CD14-positive monocyte (primary cell): Measurements from ENCODE around the gene FCRLA. TPM values are rescaled to one million over a fixed set of nuclear protein-coding genes. Genes with fewer than 3 reads are reported as not detected.
A peak's percentile ranks its signal among the peaks of the same experiment; 100 is the strongest.

ENCODE experiments used
- DNase-seq, 3 donors: peaks; one replicate each; pipeline ENCODE4 v3.0.0-alpha.2; 2011 to 2022
- H2AFZ ChIP-seq: 2 replicates; pipeline ENCODE4 v1.6.0; 2012; ENCODE audit warnings: mild to moderate bottlenecking, low read depth, low read length, inconsistent platforms; ENCODE audit not compliant: insufficient read depth, poor library complexity, severe bottlenecking
- H3K27ac ChIP-seq, 2 donors: 1 replicate in 1 of 2; 2 replicates in 1 of 2; pipeline ENCODE4 v1.5.1; 2012 to 2013; ENCODE audit warnings: low read length in 2 of 2, control low read depth in 1 of 2, inconsistent platforms in 1 of 2, low read depth in 1 of 2, mild to moderate bottlenecking in 1 of 2
- H3K27me3 ChIP-seq, 2 donors: one replicate each; pipeline versions ENCODE4 v1.6.0 to v1.6.1; 2011 to 2013; ENCODE audit warnings: low read length in 2 of 2; ENCODE audit not compliant: control insufficient read depth in 2 of 2, insufficient read depth in 2 of 2
- H3K36me3 ChIP-seq, 2 donors: replicated peaks in 1 of 2; 1 replicate in 1 of 2; 2 replicates in 1 of 2; pipeline versions ENCODE4 v1.5.1 to v1.6.1; 2012 to 2013; ENCODE audit warnings: low read length in 2 of 2, control low read depth in 1 of 2, inconsistent platforms in 1 of 2, mild to moderate bottlenecking in 1 of 2; ENCODE audit not compliant: insufficient read depth in 2 of 2, control insufficient read depth in 1 of 2
- H3K4me1 ChIP-seq, 2 donors: 1 replicate in 1 of 2; 2 replicates in 1 of 2; pipeline versions ENCODE4 v1.5.1 to v1.6.1; 2012 to 2013; ENCODE audit warnings: low read length in 2 of 2, control low read depth in 1 of 2, inconsistent platforms in 1 of 2, mild to moderate bottlenecking in 1 of 2, moderate library complexity in 1 of 2; ENCODE audit not compliant: insufficient read depth in 2 of 2, control insufficient read depth in 1 of 2
- H3K4me2 ChIP-seq: replicated peaks from 2 replicates; pipeline ENCODE3; 2012; ENCODE audit warnings: low read length, moderate library complexity, mild to moderate bottlenecking; ENCODE audit not compliant: poor library complexity, severe bottlenecking; ENCODE audit errors: extremely low read depth
- H3K4me3 ChIP-seq, 3 experiments: fragments of 200-600 bp in 1 of 3; sonication (generic) in 1 of 3; replicated peaks in 1 of 3; 1 replicate in 2 of 3; 2 replicates in 1 of 3; pipeline ENCODE4 v1.5.1; 2011 to 2013; ENCODE audit warnings: low read length in 3 of 3, mild to moderate bottlenecking in 3 of 3, control low read depth in 2 of 3, low read depth in 2 of 3, inconsistent platforms in 1 of 3, moderate library complexity in 1 of 3
- H3K79me2 ChIP-seq: 2 replicates; pipeline ENCODE4 v1.6.0; 2012; ENCODE audit warnings: mild to moderate bottlenecking, control low read depth, inconsistent platforms, low read length, moderate library complexity; ENCODE audit not compliant: insufficient read depth
- H3K9ac ChIP-seq: 2 replicates; pipeline ENCODE4 v1.6.0; 2017; ENCODE audit warnings: low read length, mild to moderate bottlenecking; ENCODE audit not compliant: insufficient read depth, poor library complexity, severe bottlenecking
- H3K9me3 ChIP-seq, 2 donors: replicated peaks in 1 of 2; 1 replicate in 1 of 2; 2 replicates in 1 of 2; pipeline versions ENCODE4 v1.5.1 to v1.6.1; 2012 to 2013; ENCODE audit warnings: low read length in 2 of 2, control low read depth in 1 of 2; ENCODE audit not compliant: control insufficient read depth in 1 of 2, insufficient read depth in 1 of 2
- H4K20me1 ChIP-seq: 2 replicates; pipeline ENCODE4 v1.6.0; 2012; ENCODE audit warnings: mild to moderate bottlenecking, low read length, control low read depth, moderate library complexity; ENCODE audit not compliant: insufficient read depth
- H3K27ac Mint-ChIP-seq, 7 donors: one replicate each; pipeline ENCODE4 v1.8.0; 2020; ENCODE audit warnings: mild to moderate bottlenecking in 7 of 7, mixed read lengths in 7 of 7, moderate library complexity in 6 of 7, inconsistent platforms in 2 of 7
- H3K27me3 Mint-ChIP-seq, 3 donors: one replicate each; pipeline ENCODE4 v1.8.0; 2021 to 2022; ENCODE audit warnings: low read depth in 3 of 3, mild to moderate bottlenecking in 3 of 3, mixed read lengths in 3 of 3, moderate library complexity in 3 of 3, inconsistent platforms in 1 of 3
- H3K36me3 Mint-ChIP-seq, 2 donors: one replicate each; pipeline ENCODE4 v1.8.0; 2020; ENCODE audit warnings: mixed read lengths in 2 of 2, inconsistent platforms in 1 of 2, mild to moderate bottlenecking in 1 of 2
- H3K4me1 Mint-ChIP-seq: one replicate; pipeline ENCODE4 v1.8.0; 2020; ENCODE audit warnings: mild to moderate bottlenecking, mixed read lengths
- H3K4me3 Mint-ChIP-seq, 2 donors: one replicate each; pipeline ENCODE4 v1.8.0; 2020; ENCODE audit warnings: mild to moderate bottlenecking in 2 of 2, mixed read lengths in 2 of 2, moderate library complexity in 1 of 2
- H3K9me3 Mint-ChIP-seq, 7 donors: one replicate each; pipeline ENCODE4 v1.8.0; 2020 to 2022; ENCODE audit warnings: mixed read lengths in 7 of 7, mild to moderate bottlenecking in 6 of 7, moderate library complexity in 6 of 7, inconsistent platforms in 2 of 7
- WGBS: methylation state at CpG from one replicate; pipeline ENCODE4 v1.1.5; 2013; ENCODE audit warnings: missing lambda C conversion rate; ENCODE audit not compliant: insufficient coverage; 5-methylcytosine and 5-hydroxymethylcytosine counted together
- intact Hi-C, 2 donors: fragments of 100-400 bp; cut with micrococcal nuclease; formaldehyde crosslinking; loops; one replicate each; pipeline versions ENCODE4 v1.15.0 to v1.15.1; 2023
- polyA plus RNA-seq, 3 donors: library from polyadenylated mRNA; depleted of rRNA in 1 of 3; unstranded in 2 of 3; stranded (reverse) in 1 of 3; fragments of 300-500 nt in 2 of 3; fragments of >200 nt in 1 of 3; fragmentation: Illumina TruSeq in 2 of 3; gene quantifications; 1 replicate in 2 of 3; 2 replicates in 1 of 3; pipeline ENCODE4 v1.2.3, GENCODE V29; 2012 to 2021
- TF ChIP-seq, protein P1 (sequence below): fragments of 200-600 bp; IDR thresholded peaks from one replicate; pipeline ENCODE4 v1.8.0; 2022; ENCODE audit warnings: antibody characterized with exemption, mild to moderate bottlenecking

FCRLA gene
- polyA plus RNA-seq, 3 donors = 0.28 to 0.51 (median 0.39) TPM

DNA sequence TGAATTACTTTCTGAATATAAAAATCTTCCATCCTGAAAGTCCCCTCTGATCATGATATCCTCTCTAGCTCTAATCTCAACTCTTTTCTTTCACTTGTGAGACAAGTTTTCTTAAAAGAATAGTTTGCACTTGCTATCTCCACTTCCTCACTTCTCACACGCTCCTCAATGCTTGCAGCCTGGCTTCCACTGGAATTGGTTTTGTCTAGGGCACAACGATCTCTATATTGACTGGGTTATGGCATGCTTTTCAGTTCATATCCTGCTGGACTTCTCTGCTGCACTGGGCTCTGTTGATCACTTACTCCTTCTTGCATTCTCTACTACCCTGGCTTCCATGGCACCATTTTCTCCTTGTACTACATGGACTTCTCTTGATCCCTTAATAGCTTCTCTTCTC is 474 bp downstream of the FCRLA start:
- intact Hi-C loops = no loop called here
- no peaks in the 10 kb centered on the region for H3K36me3 ChIP-seq
- no peak overlapping the region for H3K27ac ChIP-seq
- H3K9ac ChIP-seq = no peak overlapping the region
- no peaks in the 10 kb centered on the region for H3K9me3 ChIP-seq
- no peaks in the 10 kb centered on the region for H3K79me2 ChIP-seq
- no peak overlapping the region for H3K4me2 ChIP-seq
- no peak for DNase-seq
- TF ChIP-seq, protein P1, sequence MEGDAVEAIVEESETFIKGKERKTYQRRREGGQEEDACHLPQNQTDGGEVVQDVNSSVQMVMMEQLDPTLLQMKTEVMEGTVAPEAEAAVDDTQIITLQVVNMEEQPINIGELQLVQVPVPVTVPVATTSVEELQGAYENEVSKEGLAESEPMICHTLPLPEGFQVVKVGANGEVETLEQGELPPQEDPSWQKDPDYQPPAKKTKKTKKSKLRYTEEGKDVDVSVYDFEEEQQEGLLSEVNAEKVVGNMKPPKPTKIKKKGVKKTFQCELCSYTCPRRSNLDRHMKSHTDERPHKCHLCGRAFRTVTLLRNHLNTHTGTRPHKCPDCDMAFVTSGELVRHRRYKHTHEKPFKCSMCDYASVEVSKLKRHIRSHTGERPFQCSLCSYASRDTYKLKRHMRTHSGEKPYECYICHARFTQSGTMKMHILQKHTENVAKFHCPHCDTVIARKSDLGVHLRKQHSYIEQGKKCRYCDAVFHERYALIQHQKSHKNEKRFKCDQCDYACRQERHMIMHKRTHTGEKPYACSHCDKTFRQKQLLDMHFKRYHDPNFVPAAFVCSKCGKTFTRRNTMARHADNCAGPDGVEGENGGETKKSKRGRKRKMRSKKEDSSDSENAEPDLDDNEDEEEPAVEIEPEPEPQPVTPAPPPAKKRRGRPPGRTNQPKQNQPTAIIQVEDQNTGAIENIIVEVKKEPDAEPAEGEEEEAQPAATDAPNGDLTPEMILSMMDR = no peak
- Mint-ChIP-seq H3K36me3 (no peaks in the 10 kb centered on the region), H3K4me1 (no peaks in the 10 kb centered on the region), H3K9me3 (peaks cover 0 to 2% (median 0%) of the 10 kb centered on the region in 7 donors), H3K4me3 (no peak overlapping the region), H3K27me3 (peaks cover 52 to 58% (median 53%) of the 10 kb centered on the region in 3 donors), H3K27ac (no peak overlapping the region)
- WGBS = 87% methylated on average over 2 of the region's 2 CpGs
- H3K27me3 ChIP-seq = peaks cover 39 to 89% of the 10 kb centered on the region in 2 donors
- no peak overlapping the region for H2AFZ ChIP-seq
- H3K4me1 ChIP-seq = peaks cover 10 to 11% of the 10 kb centered on the region in 2 donors
- no peaks in the 10 kb centered on the region for H4K20me1 ChIP-seq
- no peak overlapping the region for H3K4me3 ChIP-seq

DNA sequence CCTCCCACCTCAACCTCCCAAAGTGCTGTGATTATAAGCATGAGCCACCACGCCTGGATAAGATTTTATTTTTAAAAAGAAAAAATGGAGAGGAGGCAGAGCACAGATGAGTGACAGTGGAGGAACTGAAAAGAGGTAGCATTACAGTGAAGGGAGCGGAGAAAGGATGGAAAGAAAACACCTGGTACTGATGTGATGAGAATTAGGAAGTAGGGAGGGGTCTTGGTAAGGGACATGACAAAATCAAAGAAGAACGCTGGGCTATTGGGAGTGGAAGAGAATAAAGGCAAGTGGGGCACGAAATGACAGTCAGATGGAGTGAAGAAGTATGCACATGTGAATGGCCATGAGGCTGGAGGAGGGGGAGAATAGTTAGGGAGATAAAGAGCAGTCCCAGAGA is 2.3 kb downstream of the FCRLA start:
- Histone ChIP-seq H3K27ac (no peak overlapping the region), H3K36me3 (no peaks in the 10 kb centered on the region), H3K27me3 (peaks cover 42 to 89% of the 10 kb centered on the region in 2 donors), H2AFZ (no peak overlapping the region), H4K20me1 (no peaks in the 10 kb centered on the region), H3K9me3 (no peaks in the 10 kb centered on the region), H3K4me2 (no peak overlapping the region), H3K79me2 (no peaks in the 10 kb centered on the region), H3K4me1 (peaks cover 10 to 11% of the 10 kb centered on the region in 2 donors), H3K9ac (no peak overlapping the region), H3K4me3 (no peak overlapping the region)
- Mint-ChIP-seq H3K27ac (no peak overlapping the region), H3K4me1 (no peaks in the 10 kb centered on the region), H3K4me3 (peak overlapping the region in 1 of 2 donors; percentile 28), H3K27me3 (peaks cover 51 to 58% (median 57%) of the 10 kb centered on the region in 3 donors), H3K9me3 (peaks cover 0 to 2% (median 0%) of the 10 kb centered on the region in 7 donors), H3K36me3 (no peaks in the 10 kb centered on the region)
- WGBS = 92% methylated on average over 3 of the region's 4 CpGs
- TF ChIP-seq, protein P1 = no peak
- DNase-seq = no peak
- intact Hi-C loops = no loop called here
